HG02623 (cell line): Measurements from ENCODE around the gene CDC25A.
"Not testable (repeated sequence)": the region's sequence is repeated elsewhere in the genome, so short reads cannot be mapped to it uniquely, and the experiment has no call there.

Source experiments
- ATAC-seq: cut with Tn5 transposase; IDR thresholded peaks from one replicate; pipeline ENCODE4 v1.9.1; 2021; ENCODE audit warnings: moderate library complexity; ENCODE audit not compliant: unreplicated experiment

CDC25A gene

DNA sequence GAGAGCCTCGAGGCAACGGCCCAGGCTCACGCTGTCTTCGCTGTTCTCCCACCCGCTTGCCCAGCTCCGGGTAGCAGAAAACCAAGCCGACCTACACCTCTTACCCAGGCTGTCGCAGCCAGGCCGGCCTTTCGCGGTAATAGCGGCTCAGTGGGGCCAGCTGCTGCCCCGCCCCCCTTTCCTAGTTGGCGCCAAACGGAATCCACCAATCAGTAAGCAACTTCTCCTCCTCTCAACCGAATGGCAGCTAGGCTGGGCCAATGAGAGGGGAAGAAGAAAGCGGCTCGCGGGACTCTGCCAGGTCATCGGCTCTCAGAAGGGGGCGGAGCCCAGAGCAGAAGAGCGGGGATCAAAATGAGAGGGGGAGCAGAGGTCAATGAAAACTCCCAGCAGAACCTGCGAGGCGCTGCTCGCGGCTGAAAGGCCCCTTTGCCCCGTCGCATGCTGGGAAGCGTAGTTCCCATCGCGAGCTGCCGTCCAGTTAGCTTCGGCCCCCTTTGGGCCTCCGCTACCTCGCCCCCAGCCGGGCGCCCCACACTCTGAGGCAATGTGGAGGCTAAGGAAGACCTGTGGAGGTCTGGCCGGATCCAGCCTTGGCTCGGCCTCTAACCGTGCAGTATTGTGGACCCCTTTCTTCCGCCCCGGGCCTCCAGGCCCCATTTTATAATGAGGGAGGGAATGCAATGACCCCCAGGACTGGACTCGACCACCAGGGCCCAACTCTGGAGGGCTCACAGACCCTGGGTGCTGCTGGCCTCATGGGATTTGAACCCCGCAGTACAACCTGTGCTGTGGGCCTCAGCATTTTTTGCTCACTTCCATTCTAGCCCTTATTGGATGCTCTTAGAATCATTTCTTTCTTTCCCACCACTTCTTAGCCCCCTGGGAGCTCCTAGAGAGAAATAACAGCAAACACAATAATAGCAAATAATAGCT lies at the start of gene CDC25A:
TSS of gene CDC25A (minus strand) at position 152 of the 936 bp plus-strand sequence. CDS start 470 bp downstream, outside the sequence.
- ATAC-seq = peak; percentile 91

DNA sequence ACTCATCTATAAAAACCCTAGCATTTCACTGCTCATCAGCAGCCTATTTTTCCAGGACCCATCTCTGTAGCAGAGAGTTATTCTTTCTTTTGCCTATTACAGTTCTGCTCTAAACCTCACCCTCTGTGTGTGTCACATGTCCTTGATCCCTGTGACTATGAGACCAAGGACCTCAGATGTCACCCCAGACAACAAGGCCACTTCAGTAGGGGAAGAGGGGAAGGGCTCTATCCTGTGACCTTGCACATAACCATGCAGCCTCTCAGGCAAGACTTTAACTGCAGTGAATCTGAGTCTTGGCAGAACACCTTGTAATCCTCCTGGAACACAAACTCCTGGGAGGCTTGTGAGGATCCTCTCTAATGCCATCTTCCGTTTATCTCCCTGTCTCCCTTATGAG lies 48.3 kb upstream of the CDC25A start:
- no peak for ATAC-seq

DNA sequence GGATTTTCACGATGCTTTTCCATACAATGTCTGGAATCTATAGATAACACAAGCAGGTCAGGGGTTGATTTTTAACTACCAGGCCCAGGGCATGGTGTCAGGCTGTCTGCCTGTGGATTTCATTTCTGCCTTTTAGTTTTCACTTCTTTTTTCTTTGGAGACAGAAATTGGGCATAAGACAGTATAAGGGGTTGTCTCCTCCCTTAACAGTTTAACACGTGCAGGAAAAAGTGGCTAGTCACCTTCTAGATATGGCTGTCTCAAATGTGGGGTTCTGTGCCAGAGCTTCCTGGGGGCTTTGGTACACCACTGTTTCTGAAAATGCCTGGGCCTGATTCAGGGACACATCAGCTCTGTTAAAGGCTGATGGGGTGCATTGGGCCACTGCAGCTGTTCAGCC lies 45.3 kb upstream of the CDC25A start:
- ATAC-seq = no peak

DNA sequence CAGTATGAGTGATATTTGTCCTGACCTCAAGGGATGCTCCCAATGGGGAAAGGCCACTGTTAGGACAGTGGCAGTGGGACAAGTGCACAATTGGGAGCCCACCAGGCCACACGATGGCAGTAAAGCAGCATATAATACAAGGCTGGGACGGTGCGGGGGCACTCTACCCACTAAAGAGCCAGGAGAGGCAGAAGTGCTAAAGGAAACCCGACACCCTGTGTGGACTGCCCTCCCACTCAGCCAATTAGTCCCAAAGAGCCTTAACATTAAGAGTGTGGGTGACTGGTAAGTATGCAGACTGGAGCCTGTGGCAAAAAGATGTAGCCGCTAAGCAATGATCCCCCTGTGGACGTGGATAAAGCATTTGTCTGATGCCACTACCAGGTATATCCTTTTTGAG lies 44.5 kb upstream of the CDC25A start:
- ATAC-seq = peak; percentile 40

DNA sequence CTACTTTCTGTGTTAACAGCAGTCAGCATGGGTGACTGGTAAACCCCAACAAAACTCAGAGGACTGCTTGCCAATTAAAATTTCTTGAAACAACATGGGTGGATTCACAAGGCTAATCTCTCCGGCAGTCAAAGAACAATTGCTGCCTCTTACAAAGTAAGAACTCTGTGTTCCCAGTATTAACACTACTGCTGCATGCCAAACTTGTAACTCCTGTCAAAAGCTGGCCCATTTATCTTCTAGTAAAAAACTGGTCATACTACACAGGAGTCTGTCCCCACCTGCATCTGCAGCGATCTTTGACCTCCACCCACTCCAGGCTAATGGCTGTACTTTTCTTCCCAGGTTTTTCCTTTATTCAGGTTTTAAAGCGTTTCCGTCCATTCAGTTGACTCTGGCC lies 44.0 kb upstream of the CDC25A start:
- no peak for ATAC-seq

DNA sequence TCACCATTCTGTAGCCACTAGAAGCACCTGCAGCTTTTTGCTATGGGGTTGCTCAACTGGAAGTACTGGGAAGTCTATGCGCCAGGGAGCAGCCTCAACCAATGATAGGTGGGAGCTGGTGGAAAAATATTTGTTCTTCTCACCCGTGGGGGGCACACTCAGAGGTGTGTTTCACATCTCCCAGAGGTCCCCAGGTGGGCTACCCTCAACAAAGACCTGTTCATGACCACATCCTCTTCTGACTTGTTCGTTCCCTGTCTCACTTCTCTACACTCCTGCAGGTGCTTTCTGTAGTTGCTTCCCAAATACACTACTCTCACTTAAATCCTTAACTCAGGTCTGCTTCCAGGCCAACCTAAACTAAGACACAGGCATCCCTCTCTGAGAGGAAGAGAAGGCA lies 38.7 kb upstream of the CDC25A start:
- no peak for ATAC-seq

DNA sequence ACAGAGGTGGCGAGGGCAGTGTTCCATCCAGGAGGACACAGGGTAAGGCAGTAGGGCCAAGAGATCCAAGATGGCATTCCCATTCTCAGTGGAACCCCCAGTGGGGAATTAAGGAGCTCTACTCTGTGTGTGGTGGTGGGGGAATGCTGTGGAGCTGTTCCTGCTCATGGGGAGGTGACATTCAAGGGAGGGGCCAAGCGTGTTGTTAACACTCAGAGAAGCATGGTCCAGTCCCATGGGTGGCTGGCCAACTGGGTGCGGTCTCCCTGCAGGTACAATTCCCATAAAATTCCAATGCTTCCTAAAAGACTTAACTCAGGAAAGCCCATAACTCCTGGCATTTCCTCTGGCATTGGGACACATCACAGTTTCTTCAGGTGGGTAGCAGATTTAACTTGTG lies 37.4 kb upstream of the CDC25A start:
- ATAC-seq = no peak

DNA sequence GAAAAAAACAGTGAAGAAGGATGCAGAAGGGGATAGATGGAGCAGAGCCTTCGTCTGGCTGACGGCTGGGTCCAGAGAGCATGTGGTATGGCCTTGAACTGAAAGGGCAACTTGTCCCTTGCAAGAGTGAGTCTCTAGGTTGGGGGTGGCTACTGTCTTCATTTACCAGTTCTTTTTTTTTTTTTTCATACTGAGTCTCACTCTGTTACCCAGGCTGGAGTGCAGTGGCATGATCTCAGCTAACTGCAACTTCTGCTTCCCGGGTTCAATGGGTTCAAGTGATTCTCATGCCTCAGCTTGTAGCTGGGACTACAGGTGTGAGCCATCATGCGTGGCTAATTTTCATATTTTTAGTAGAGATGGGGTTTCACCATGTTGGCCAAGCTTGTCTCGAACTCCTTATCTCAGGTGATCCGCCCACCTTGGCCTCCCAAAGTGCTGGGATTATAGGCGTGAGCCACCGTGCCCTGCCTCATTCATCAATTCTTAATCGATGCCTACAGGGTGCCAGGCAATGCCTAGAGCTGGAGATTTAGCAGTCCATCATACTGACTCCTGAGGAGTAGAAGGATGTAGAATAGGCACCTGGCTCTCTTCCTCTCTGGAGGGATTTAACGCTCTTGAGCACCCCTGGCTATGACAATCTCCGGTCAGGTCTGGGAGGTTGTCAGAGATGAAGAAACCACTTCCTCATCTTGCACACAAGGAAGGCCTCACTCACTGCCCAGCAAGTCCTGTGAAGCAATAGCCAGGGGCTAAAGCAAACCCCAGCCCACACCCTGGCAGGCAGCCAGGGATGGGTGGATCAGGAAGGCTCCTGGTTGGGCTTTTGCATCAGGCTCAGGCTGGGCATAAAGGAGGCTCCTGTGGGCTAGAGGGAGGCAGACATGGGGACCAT lies 34.6 kb upstream of the CDC25A start, which contains the start of gene CAMP:
TSS of gene CAMP (plus strand) at position 880 of the 898 bp plus-strand sequence. CDS start at position 897, 17 bp downstream.
- peak; percentile 43 for ATAC-seq

DNA sequence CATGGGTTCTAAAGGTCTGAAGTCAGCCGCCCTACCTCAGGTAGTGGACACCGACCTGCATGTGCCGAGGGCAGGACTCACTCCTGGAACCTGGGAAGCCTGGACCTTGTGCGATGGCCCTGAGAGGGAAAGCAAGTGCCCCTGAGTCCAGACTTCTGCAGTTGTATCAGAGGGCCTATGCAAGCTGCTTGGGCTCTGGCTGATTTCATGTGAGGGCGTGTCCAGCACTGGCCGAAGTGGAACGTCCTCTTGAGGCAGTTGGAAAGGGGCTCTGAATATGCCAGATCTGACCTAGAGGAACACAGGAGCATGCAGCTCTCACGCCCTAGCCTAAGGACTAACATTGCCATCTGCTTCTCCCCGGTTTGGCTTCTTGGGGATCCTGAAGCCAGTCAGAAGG lies 32.5 kb upstream of the CDC25A start:
- ATAC-seq = no peak

DNA sequence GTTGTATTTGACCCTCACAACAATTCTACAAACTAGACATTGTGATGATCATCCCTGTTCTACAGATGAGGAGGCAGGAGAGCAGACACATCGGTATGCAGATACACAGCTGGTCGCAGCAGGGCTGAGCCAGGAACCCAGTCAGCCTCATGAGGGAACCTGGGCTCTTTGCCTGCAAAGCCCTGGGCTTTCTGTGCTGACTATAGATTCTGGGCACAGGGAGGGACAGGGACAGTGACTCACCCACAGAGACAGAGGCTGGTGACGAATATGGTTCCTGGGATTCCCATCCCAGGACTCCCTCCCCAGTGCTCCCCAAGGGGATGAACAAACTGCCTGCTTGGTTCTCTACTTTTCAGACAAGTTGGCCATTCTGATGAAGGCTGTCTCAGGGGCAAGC lies 31.3 kb upstream of the CDC25A start:
- ATAC-seq = no peak

DNA sequence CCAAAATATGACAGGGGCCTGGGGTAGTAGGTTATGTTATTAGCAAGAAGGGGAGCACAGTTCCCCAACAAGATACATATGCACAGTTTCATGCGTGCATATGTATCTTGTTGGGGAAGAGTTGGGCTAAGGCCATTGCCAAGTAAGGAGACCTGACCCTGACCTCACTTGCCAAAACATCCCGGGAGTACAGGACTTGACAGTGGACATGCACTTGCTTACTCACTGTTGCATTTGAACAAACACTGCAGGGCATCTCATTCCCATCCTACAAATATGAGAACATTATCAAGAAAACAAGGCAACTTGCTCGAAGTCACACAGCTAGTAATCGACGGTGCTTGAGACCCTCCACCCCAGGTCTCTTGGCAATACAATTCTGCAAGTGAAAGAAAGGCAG lies 30.3 kb upstream of the CDC25A start:
- no peak for ATAC-seq

DNA sequence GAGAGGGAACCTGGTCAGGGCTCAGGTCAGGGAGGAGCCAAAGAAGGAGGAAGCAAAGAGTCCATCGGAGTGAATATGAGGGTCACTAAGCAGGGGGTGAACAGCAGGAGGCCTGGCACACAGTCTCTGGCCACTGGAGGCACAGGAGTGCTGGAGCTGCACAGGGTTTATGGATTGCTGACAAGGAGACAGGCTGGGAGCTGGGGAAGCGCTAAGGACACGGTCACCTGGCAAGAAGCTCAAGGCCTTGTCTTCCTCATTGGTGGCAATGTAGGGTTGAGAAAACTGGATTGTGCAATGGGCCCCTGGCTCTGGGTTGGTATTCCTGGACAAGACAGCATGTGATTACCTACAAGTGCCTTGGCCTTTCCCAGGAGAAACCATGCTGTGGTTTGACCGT lies 29.2 kb upstream of the CDC25A start:
- ATAC-seq = no peak

DNA sequence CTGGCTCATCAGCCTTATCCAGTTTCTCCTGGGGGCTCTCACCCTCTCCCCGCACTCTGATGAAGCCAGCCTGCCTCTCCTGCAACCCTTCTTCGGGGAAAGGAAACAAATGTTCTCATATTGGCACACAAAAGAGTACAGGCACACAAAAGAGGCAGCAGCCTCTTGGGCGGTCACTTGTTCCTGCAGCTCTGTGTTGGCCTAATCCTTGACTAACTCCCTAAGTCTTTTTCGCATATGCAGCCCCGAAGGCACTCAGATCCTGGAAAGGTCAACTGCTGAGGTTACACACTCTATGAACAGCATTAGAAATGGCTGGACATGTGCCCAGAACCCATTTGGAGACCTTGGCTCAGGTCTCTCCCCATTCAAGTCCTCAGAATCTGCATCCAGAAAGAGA lies 27.7 kb upstream of the CDC25A start:
- ATAC-seq = no peak

DNA sequence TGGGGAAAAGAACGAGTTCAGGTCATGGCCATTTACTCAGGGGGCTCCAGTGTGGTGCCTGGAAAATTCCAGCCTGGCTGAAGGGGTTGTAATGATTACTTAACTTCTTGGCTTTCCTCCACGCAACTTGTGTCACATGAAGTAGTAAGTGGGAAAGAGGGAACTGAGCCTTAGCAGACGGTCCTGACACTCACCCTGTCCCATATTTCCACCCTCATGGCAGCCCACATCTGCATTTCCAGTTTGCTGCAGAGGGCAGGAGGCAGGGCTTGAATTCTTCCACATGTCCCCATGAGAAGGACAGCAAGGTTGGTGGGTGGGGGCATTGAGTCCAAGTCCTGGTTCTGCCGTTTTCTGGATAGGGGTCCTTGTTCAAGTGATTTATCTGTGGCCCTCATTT lies 27.2 kb upstream of the CDC25A start:
- ATAC-seq = no peak

DNA sequence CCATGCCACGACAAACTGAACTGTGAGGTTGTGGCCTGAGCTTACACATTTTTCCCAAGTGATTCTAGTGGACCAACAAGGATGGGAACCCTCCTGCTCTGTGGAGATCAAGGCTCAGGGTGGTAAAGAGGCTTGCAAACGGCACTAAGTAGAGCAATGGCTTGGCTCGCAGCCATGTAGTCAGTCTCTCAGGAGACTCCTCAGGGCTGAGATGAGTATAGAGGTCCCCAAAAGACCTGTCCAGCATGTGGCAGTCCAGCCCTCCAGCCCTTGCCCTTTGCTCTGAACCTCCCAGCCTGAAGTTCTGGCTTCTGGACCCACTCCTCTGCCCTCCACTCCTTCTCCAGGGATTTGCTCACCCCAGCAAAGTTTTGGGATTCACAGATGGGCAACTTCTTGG lies 26.8 kb upstream of the CDC25A start:
- ATAC-seq = no peak

DNA sequence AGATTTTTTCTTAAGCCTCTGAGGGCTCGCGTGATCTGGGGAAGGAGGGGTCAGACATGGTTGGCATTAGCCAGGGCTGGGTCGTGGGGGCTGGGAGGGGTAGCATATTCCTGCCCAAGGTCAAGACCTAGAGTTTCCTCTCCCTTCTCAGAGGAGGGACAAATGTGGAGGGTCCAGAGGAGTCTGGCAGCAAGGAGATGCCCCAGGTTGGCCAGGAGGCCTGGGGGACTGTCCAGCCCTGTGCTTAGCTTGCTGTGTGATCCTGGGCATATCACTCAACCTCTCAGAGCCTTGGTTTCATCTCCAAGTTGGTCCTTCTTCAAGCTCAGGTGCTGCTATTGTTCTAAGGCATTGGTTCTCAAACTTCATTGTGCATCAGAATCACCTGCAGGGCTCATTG lies 26.0 kb upstream of the CDC25A start:
- ATAC-seq = no peak

DNA sequence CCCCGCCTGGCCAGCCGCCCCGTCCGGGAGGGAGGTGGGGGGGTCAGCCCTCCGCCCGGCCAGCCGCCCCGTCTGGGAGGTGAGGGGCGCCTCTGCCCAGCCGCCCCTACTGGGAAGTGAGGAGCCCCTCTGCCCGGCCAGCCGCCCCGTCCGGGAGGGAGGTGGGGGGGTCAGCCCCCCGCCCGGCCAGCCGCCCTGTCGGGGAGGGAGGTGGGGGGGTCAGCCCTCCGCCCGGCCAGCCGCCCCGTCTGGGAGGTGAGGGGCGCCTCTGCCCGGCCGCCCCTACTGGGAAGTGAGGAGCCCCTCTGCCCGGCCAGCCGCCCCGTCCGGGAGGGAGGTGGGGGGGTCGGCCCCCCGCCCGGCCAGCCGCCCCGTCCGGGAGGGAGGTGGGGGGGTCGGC lies 23.6 kb upstream of the CDC25A start:
- ATAC-seq = not testable (repeated sequence)

DNA sequence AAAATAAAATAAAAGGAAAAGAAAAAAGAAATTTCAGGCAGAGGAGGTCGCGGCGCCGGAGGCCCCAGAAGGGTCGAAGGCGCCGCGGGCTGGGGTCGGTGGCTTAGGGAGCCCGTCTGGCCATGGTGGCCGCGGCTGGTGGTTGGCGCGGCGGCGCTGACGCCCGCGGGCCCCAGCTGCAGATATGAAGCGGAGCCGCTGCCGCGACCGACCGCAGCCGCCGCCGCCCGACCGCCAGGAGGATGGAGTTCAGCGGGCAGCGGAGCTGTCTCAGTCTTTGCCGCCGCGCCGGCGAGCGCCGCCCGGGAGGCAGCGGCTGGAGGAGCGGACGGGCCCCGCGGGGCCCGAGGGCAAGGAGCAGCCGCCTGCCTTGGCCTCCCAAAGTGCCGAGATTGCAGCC lies 22.3 kb upstream of the CDC25A start:
- ATAC-seq = not testable (repeated sequence)

DNA sequence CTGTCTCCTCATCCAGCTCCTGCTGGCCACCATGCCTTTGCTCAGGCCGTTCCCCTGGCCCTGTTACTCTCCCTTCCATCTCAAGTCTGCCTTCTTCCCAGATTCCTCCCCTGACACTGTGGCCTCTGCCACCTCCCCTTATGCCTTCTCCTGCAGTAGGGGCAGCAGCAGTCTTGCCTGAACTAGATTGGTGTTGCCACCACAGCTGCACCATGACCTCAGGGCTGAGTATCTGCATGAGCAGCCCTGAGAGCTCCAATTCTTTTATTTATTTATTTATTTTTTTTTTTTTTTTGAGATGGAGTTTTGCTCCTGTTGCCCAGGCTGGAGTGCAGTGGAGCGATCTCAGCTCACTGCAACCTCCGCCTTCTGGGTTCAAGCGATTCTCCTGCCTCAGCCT lies 21.2 kb upstream of the CDC25A start:
- ATAC-seq = no peak

DNA sequence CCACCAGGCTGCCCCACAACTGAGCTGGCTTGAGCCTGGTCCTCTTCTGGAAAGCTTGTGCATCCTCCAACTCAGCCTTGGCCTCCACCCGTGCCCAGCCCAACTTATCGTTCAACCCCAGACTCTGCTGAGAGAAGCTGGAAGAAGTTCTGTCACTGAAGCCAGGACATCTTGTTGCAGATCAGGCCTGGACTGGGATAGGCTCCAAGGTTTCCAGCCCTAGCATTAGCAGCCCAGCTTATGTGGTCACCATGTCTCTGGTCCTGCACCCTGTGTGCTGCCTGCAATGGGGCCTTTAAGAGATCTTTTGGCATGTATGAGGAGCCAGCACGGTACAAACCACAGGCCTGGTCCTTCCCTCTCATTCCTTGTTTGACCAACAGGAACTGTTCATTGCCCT lies 19.9 kb upstream of the CDC25A start:
- ATAC-seq = no peak

DNA sequence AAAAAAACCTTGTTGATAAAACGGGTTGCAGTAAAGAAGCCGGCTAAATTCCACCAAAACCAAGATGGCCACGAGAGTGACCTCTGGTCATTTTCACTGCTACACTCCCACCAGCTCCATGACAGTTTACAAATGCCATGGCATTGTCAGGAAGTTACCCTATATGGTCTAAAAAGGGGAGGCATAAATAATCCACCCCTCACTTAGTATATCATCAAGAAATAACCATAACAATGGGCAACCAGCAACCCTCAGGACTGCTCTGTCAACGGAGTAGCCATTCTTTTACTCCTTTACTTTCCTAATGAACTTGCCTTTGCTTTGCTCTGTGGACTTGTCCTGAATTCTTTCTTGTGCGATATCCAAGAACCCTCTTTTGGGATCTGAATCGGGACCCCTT lies 14.4 kb upstream of the CDC25A start:
- ATAC-seq = no peak

DNA sequence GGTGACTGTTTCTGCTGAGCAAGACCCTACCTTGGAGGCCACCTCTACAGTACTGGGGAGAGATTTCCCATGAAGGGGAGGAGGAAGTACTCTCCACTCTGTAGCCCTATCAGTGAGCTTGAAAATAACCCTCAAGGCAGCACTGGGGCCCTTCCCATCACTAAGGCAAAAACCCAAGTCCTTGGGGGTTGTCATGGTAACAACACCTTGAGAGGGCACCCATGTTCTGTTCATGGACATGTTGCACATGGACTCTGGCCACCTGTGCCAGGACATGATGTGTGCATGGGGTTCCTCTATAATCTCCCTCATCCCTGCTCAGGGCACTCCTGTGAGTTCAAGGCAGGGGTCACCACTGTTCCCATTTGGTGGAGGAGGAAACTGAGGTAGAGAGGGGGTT lies 10.9 kb upstream of the CDC25A start:
- ATAC-seq = no peak
